K562 (cell line): ENCODE measurements around the gene TTLL10. TPM values are rescaled to one million over a fixed set of nuclear protein-coding genes. Genes with fewer than 3 reads are reported as not detected.
A peak's percentile ranks its signal among the peaks of the same experiment; 100 is the strongest.

ENCODE experiments used
- ATAC-seq: fragments of 200-7000 bp; cut with Tn5 transposase; 3 replicates; pipeline ENCODE4 v1.9.1; 2020; ENCODE audit warnings: moderate library complexity
- BruUV-seq: library from RNA; stranded (reverse); fragments of 400-500 nt; replicated peaks from 2 replicates; lab custom pipeline; 2021; lab: Mats Ljungman, UMichigan
- CTCF ChIA-PET: fragments of 300-600 bp; formaldehyde crosslinking; extraction: SDS; loops from one replicate; lab custom pipeline; 2021; ENCODE audit warnings: low intra/inter-chr PET ratio; lab: Yijun Ruan, JAX
- POLR2A ChIA-PET: fragments of 300-600, 350-650 bp; sonication (Branson Sonifier 250); formaldehyde crosslinking; extraction: SDS; loops from one replicate; lab custom pipeline; 2021; ENCODE audit warnings: antibody characterized with exemption, inconsistent platforms; lab: Yijun Ruan, JAX
- DNase-seq, 4 experiments: peaks; one replicate each; pipeline versions ENCODE4 v3.0.0 to v3.0.0-alpha.2; 2011 to 2018; ENCODE audit warnings: low spot score in 3 of 4, mixed read lengths in 3 of 4; ENCODE audit errors: extremely low read depth in 1 of 4
- FAIRE-seq: peaks from 2 replicates; lab custom pipeline; 2011; peaks lifted over from hg19 to GRCh38; lab: Jason Lieb, UNC
- H2AFZ ChIP-seq: 2 replicates; pipeline ENCODE4 v1.6.0; 2011; ENCODE audit warnings: low read depth, low read length, control low read depth, inconsistent platforms
- H3K27ac ChIP-seq: fragments of 200-600 bp; 3 replicates; pipeline ENCODE4 v1.8.0; 2011; ENCODE audit warnings: low read depth, mild to moderate bottlenecking, control low read depth, inconsistent platforms, low read length, moderate library complexity, mixed read lengths; ENCODE audit errors: extremely low read depth
- H3K27me3 ChIP-seq, 2 experiments: fragments of 300-600 bp in 1 of 2; 2 replicates in 1 of 2; 3 replicates in 1 of 2; pipeline versions ENCODE4 v1.6.0 to v1.8.0; 2011; ENCODE audit warnings: inconsistent platforms in 2 of 2, low read length in 2 of 2, mild to moderate bottlenecking in 1 of 2, mixed read lengths in 1 of 2, moderate library complexity in 1 of 2; ENCODE audit not compliant: control insufficient read depth in 2 of 2, insufficient read depth in 2 of 2
- H3K36me3 ChIP-seq: fragments of 300-600 bp; 3 replicates; pipeline ENCODE4 v1.8.0; 2011; ENCODE audit warnings: mild to moderate bottlenecking, low read length, inconsistent platforms; ENCODE audit not compliant: control insufficient read depth, insufficient read depth
- H3K4me1 ChIP-seq, 2 experiments: fragments of 200-600 bp in 1 of 2; replicated peaks in 1 of 2; 2 replicates in 1 of 2; 3 replicates in 1 of 2; pipeline versions ENCODE4 v1.5.1 to v1.8.0; 2011; ENCODE audit warnings: inconsistent platforms in 2 of 2, low read length in 2 of 2, mild to moderate bottlenecking in 1 of 2, mixed read lengths in 1 of 2, moderate library complexity in 1 of 2; ENCODE audit not compliant: control insufficient read depth in 2 of 2, insufficient read depth in 2 of 2
- H3K4me2 ChIP-seq: 2 replicates; pipeline ENCODE4 v1.6.1; 2011; ENCODE audit warnings: low read length, control low read depth, inconsistent platforms, mixed read lengths; ENCODE audit not compliant: insufficient read depth
- H3K4me3 ChIP-seq: fragments of 200-600 bp; sonication (generic), shearing (Covaris generic); 2 replicates; pipeline ENCODE4 v1.5.1; 2016; ENCODE audit warnings: control low read depth, inconsistent platforms
- H3K79me2 ChIP-seq: fragments of 200-600 bp; 3 replicates; pipeline ENCODE4 v1.8.0; 2011; ENCODE audit warnings: low read length, inconsistent platforms; ENCODE audit not compliant: control insufficient read depth, insufficient read depth
- H3K9ac ChIP-seq, 2 experiments: 2 replicates each; pipeline versions ENCODE4 v1.6.0 to v1.6.1; 2011; ENCODE audit warnings: low read depth in 2 of 2, low read length in 2 of 2, control low read depth in 1 of 2, inconsistent platforms in 1 of 2, mild to moderate bottlenecking in 1 of 2, mixed read lengths in 1 of 2; ENCODE audit not compliant: insufficient read depth in 1 of 2
- H3K9me1 ChIP-seq: one replicate; pipeline ENCODE4 v1.6.0; 2011; ENCODE audit warnings: inconsistent platforms, mild to moderate bottlenecking, low read length, moderate library complexity; ENCODE audit not compliant: control insufficient read depth, insufficient read depth
- H3K9me3 ChIP-seq: replicated peaks from 2 replicates; pipeline ENCODE4 v1.5.1; 2011; ENCODE audit warnings: low read depth, low read length, inconsistent platforms; ENCODE audit not compliant: control insufficient read depth, insufficient read depth
- H4K20me1 ChIP-seq: replicated peaks from 2 replicates; pipeline ENCODE4 v1.6.1; 2011; ENCODE audit warnings: low read length, inconsistent platforms, mixed read lengths; ENCODE audit not compliant: control insufficient read depth, insufficient read depth
- FOS ChIP-seq: IDR thresholded peaks from 3 replicates; pipeline ENCODE4 v1.6.1; 2011; ENCODE audit not compliant: insufficient read length; ENCODE audit errors: extremely low read depth
- FUS ChIP-seq: fragments of 200-400 bp; formaldehyde crosslinking; optimal IDR thresholded peaks from 2 replicates; pipeline ENCODE3; 2017; ENCODE audit warnings: low read depth, low read length
- GABPA ChIP-seq: fragments of 200-800 bp; sonication (Bioruptor generic); conservative IDR thresholded peaks from 2 replicates; pipeline ENCODE4 v1.6.1; 2016; ENCODE audit warnings: low read depth, missing genetic modification characterization, missing compliant biosample characterization
- HLTF ChIP-seq: fragments of 450-650 bp; IDR thresholded peaks from 2 replicates; pipeline ENCODE4 v1.6.1; 2016
- POLR2G ChIP-seq: fragments of 200-400 bp; formaldehyde crosslinking; IDR thresholded peaks from 2 replicates; pipeline ENCODE4 v1.6.1; 2017; ENCODE audit warnings: low read depth, mild to moderate bottlenecking, antibody characterized with exemption, low read length, moderate library complexity
- PPARD ChIP-seq: fragments of 250-450 bp; sonication (Bioruptor Pico); IDR thresholded peaks from 2 replicates; pipeline ENCODE4 v1.8.0; 2022; ENCODE audit warnings: inconsistent platforms, mild to moderate bottlenecking, moderate library complexity
- PTTG1 ChIP-seq: fragments of 450-650 bp; IDR thresholded peaks from 2 replicates; pipeline ENCODE4 v1.6.1; 2016; ENCODE audit warnings: low read depth, mild to moderate bottlenecking, missing genetic modification characterization, missing compliant biosample characterization
- RBM14 ChIP-seq: fragments of 200-400 bp; formaldehyde crosslinking; IDR thresholded peaks from 2 replicates; pipeline ENCODE4 v1.6.1; 2018; ENCODE audit warnings: low read depth, mild to moderate bottlenecking, low read length, moderate library complexity, borderline replicate concordance; ENCODE audit not compliant: insufficient read depth
- U2AF2 ChIP-seq: fragments of 200-400 bp; formaldehyde crosslinking; optimal IDR thresholded peaks from 2 replicates; pipeline ENCODE3; 2017; ENCODE audit warnings: low read depth, mild to moderate bottlenecking, low read length
- ZNF263 ChIP-seq: sonication (generic); formaldehyde crosslinking; IDR thresholded peaks from 2 replicates; pipeline ENCODE4 v1.8.0; 2022; ENCODE audit warnings: mild to moderate bottlenecking, missing genetic modification reagents, borderline replicate concordance
- ZNF785 ChIP-seq: fragments of 250-450 bp; sonication (Bioruptor Pico); IDR thresholded peaks from 2 replicates; pipeline ENCODE4 v1.4.0; 2020; ENCODE audit warnings: mild to moderate bottlenecking
- ZSCAN29 ChIP-seq: fragments of 450-650 bp; IDR thresholded peaks from 2 replicates; pipeline ENCODE4 v1.6.1; 2017
- WGBS: fragments of 100-300 bp; shearing (Covaris generic); methylation state at CpG from one replicate; pipeline ENCODE4 v1.1.6; 2016; ENCODE audit warnings: low coverage, mixed read lengths; ENCODE audit not compliant: insufficient coverage; ENCODE audit errors: missing lambda C conversion rate; 5-methylcytosine and 5-hydroxymethylcytosine counted together
- in situ Hi-C: fragments of 300-500 bp; cut with MboI; formaldehyde crosslinking; loops from 4 replicates; pipeline ENCODE4 v1.15.0; 2018; ENCODE audit warnings: inconsistent platforms, mixed read lengths
- intact Hi-C: fragments of 100-400 bp; cut with micrococcal nuclease; formaldehyde crosslinking; loops from 2 replicates; pipeline ENCODE4 v1.14.2; 2022
- polyA plus RNA-seq, 8 experiments: library from polyadenylated mRNA; depleted of rRNA in 4 of 8; stranded (reverse) in 5 of 8; unstranded in 3 of 8; fragments of >200 nt; fragmentation: Nextera tagmentation in 2 of 8; fragmentation: Illumina TruSeq in 1 of 8; extraction: Ambion mirVana in 2 of 8; extraction: Trizol in 1 of 8; gene quantifications; 2 replicates each; pipeline versions ENCODE4 v1.2.1 to v1.2.3, GENCODE V29; 2011 to 2014; ENCODE audit warnings: inconsistent platforms in 1 of 8, missing spikeins in 1 of 8
- total RNA-seq, 7 experiments: library from RNA; depleted of rRNA in 6 of 7; stranded (reverse); fragments of >200 nt in 6 of 7; fragmentation: Illumina TruSeq in 2 of 7; extraction: Trizol in 2 of 7; gene quantifications; 2 replicates each; pipeline versions ENCODE4 v1.2.1 to v1.2.3, GENCODE V29; 2011 to 2021; ENCODE audit warnings: low replicate concordance in 1 of 7
- TF ChIP-seq, protein P1 (sequence below): sonication (generic); formaldehyde crosslinking; IDR thresholded peaks from 2 replicates; pipeline ENCODE4 v1.8.0; 2022; ENCODE audit warnings: mild to moderate bottlenecking, low read depth, missing genetic modification reagents
- TF ChIP-seq, protein P2 (sequence below): IDR thresholded peaks from 3 replicates; pipeline ENCODE4 v1.6.1; 2011; ENCODE audit warnings: borderline replicate concordance, mild to moderate bottlenecking; ENCODE audit not compliant: insufficient read length, insufficient read depth
- TF ChIP-seq, protein P3 (sequence below): fragments of 450-650 bp; formaldehyde crosslinking; IDR thresholded peaks from 2 replicates; pipeline ENCODE4 v1.4.0; 2020; ENCODE audit warnings: mild to moderate bottlenecking, mixed read lengths

The TTLL10 gene
- total and polyA plus RNA-seq, 9 of the 15 experiments (the other 6 are each of a cell fraction or from before 2014, with no cell fraction given) = not detected

- POLR2A ChIA-PET = no interaction called here
- Histone ChIP-seq H3K9me1 (no peaks in the 10 kb centered on the region), H2AFZ (no peak overlapping the region), H3K4me2 (no peak overlapping the region), H3K79me2 (no peaks in the 10 kb centered on the region), H3K27me3 (peaks cover 13 to 46% of the 10 kb centered on the region in 2 experiments; a peak in 4 of 5 replicates), H3K9me3 (peaks cover 6% of the 10 kb centered on the region), H3K9ac (peak overlapping the region in 1 of 2 experiments; percentile 47; a peak in 1 of 4 replicates), H3K36me3 (no peaks in the 10 kb centered on the region), H4K20me1 (no peaks in the 10 kb centered on the region), H3K4me1 (peaks cover 0 to 65% of the 10 kb centered on the region in 2 experiments; a peak in 2 of 5 replicates), H3K27ac (no peak overlapping the region)
- intact Hi-C loops = no loop called here
- DNase-seq (no peak), FAIRE-seq (no peak), ATAC-seq (no peak)
- WGBS = 38% methylated on average over 32 of the region's 32 CpGs
- in situ Hi-C loops = no loop called here
- CTCF ChIA-PET = no interaction called here
- TF ChIP-seq ZNF785 (CRISPR knock-in tag) = no peak
- no peak for TF ChIP-seq HLTF
- no peak for TF ChIP-seq POLR2G
- no peak for TF ChIP-seq U2AF2
- TF ChIP-seq, protein P1, sequence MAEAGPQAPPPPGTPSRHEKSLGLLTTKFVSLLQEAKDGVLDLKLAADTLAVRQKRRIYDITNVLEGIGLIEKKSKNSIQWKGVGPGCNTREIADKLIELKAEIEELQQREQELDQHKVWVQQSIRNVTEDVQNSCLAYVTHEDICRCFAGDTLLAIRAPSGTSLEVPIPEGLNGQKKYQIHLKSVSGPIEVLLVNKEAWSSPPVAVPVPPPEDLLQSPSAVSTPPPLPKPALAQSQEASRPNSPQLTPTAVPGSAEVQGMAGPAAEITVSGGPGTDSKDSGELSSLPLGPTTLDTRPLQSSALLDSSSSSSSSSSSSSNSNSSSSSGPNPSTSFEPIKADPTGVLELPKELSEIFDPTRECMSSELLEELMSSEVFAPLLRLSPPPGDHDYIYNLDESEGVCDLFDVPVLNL (CRISPR knock-in tag) = no peak
- TF ChIP-seq PPARD (CRISPR knock-in tag) = no peak
- no peak for TF ChIP-seq FUS
- no peak for TF ChIP-seq GABPA (tag)
- TF ChIP-seq, protein P2, sequence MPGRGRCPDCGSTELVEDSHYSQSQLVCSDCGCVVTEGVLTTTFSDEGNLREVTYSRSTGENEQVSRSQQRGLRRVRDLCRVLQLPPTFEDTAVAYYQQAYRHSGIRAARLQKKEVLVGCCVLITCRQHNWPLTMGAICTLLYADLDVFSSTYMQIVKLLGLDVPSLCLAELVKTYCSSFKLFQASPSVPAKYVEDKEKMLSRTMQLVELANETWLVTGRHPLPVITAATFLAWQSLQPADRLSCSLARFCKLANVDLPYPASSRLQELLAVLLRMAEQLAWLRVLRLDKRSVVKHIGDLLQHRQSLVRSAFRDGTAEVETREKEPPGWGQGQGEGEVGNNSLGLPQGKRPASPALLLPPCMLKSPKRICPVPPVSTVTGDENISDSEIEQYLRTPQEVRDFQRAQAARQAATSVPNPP = no peak
- TF ChIP-seq FOS = no peak
- no peak for TF ChIP-seq ZNF263 (CRISPR knock-in tag)
- no peak for TF ChIP-seq RBM14
- TF ChIP-seq PTTG1 = no peak
- no peak for TF ChIP-seq ZSCAN29
- TF ChIP-seq, protein P3, sequence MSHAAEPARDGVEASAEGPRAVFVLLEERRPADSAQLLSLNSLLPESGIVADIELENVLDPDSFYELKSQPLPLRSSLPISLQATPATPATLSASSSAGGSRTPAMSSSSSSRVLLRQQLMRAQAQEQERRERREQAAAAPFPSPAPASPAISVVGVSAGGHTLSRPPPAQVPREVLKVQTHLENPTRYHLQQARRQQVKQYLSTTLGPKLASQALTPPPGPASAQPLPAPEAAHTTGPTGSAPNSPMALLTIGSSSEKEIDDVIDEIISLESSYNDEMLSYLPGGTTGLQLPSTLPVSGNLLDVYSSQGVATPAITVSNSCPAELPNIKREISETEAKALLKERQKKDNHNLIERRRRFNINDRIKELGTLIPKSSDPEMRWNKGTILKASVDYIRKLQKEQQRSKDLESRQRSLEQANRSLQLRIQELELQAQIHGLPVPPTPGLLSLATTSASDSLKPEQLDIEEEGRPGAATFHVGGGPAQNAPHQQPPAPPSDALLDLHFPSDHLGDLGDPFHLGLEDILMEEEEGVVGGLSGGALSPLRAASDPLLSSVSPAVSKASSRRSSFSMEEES (CRISPR knock-in tag) = no peak
- TF ChIP-seq, all 486 proteins: peak for 0
- H3K4me3 ChIP-seq = no peak overlapping the region
- BruUV-seq = no TSS peak
These were observed 45.1 kb upstream of the TTLL10 start for GRCh38 chr1:1128454-1129139.
